Suppressor macrophage (primary cell): ENCODE measurements around the gene DOCK9.
"Not testable (repeated sequence)": the region's sequence is repeated elsewhere in the genome, so short reads cannot be mapped to it uniquely, and the experiment has no call there.

Source experiments
- DNase-seq, 4 experiments: peaks; one replicate each; pipeline ENCODE4 v3.0.0-alpha.2; 2020 to 2022

The DOCK9 gene

GRCh38 chr13:98916403-98916802 is 61.5 kb downstream of the DOCK9 start:
- DNase-seq = no peak

- no peak for DNase-seq
Measured at GRCh38 chr13:98915981-98916380, 61.9 kb downstream of the DOCK9 start.

- no peak for DNase-seq
Measured at GRCh38 chr13:98915563-98915962, 62.3 kb downstream of the DOCK9 start.

- DNase-seq = peak in 3 of 4 experiments; percentile 7 to 17 (median 11)
Measured at GRCh38 chr13:98913741-98914140, 64.1 kb downstream of the DOCK9 start.

GRCh38 chr13:98912846-98913245 is 65.0 kb downstream of the DOCK9 start:
- DNase-seq = no peak

GRCh38 chr13:98910501-98910951 is 67.3 kb downstream of the DOCK9 start:
- peak; percentile 17 to 57 (median 34) for DNase-seq

- no peak for DNase-seq
Measured at GRCh38 chr13:98909016-98909415, 68.8 kb downstream of the DOCK9 start.

GRCh38 chr13:98906746-98907502 is 70.9 kb downstream of the DOCK9 start:
- no peak for DNase-seq

GRCh38 chr13:98905199-98905598 is 72.7 kb downstream of the DOCK9 start:
- no peak for DNase-seq

- no peak for DNase-seq
Measured at GRCh38 chr13:98900442-98900841, 77.4 kb downstream of the DOCK9 start.

GRCh38 chr13:98897706-98898105 is 80.2 kb downstream of the DOCK9 start:
- DNase-seq = no peak

GRCh38 chr13:98896868-98897144 is 81.1 kb downstream of the DOCK9 start:
- no peak for DNase-seq

- DNase-seq = no peak
Measured at GRCh38 chr13:98896083-98896867, 81.6 kb downstream of the DOCK9 start.

GRCh38 chr13:98894814-98895213 is 83.0 kb downstream of the DOCK9 start:
- DNase-seq = not testable (repeated sequence)

GRCh38 chr13:98893371-98893770 is 84.5 kb downstream of the DOCK9 start:
- DNase-seq = no peak

- peak; percentile 18 to 57 (median 39) for DNase-seq
Measured at GRCh38 chr13:98892821-98893220, 85.0 kb downstream of the DOCK9 start.

GRCh38 chr13:98892077-98892476 is 85.8 kb downstream of the DOCK9 start:
- no peak for DNase-seq

- no peak for DNase-seq
Measured at GRCh38 chr13:98890925-98891324, 86.9 kb downstream of the DOCK9 start.

- peak in 3 of 4 experiments; percentile 8 to 58 (median 28) for DNase-seq
Measured at GRCh38 chr13:98890186-98890585, 87.7 kb downstream of the DOCK9 start.

- DNase-seq = no peak
Measured at GRCh38 chr13:98889419-98890085, 88.3 kb downstream of the DOCK9 start.

GRCh38 chr13:98888890-98889279 is 89.0 kb downstream of the DOCK9 start:
- DNase-seq = no peak

- no peak for DNase-seq
Measured at GRCh38 chr13:98888222-98888889, 89.5 kb downstream of the DOCK9 start.
